ENCODE data around the gene PON1. TPM values are rescaled to one million over a fixed set of nuclear protein-coding genes. Genes with fewer than 3 reads are reported as not detected.

PON1 gene
- total RNA-seq, 2 donors from 2014 or later, result not detected

- no peak for DNase-seq (ENCODE audit: low spot score)
- no peaks in the 10 kb centered on the region for H3K4me1 ChIP-seq
- H3K27ac ChIP-seq, result no peak overlapping the region
- H3K9me3 ChIP-seq, result no peaks in the 10 kb centered on the region
- H3K36me3 ChIP-seq, result peaks cover 4% of the 10 kb centered on the region
- no peaks in the 10 kb centered on the region for H3K27me3 ChIP-seq
- TF ChIP-seq CTCF (IDR thresholded peaks at IDR 0.05), result no peak
- no peak overlapping the region for H3K4me3 ChIP-seq
Measured at GRCh38 chr7:95290166-95290830, 34.0 kb downstream of the PON1 start.

GRCh38 chr7:95286096-95286495 is 38.2 kb downstream of the PON1 start:
- DNase-seq (ENCODE audit: low spot score), result no peak
- Histone ChIP-seq H3K36me3 (peaks cover 4% of the 10 kb centered on the region), H3K4me3 (no peak overlapping the region), H3K9me3 (no peaks in the 10 kb centered on the region), H3K4me1 (no peaks in the 10 kb centered on the region), H3K27ac (no peak overlapping the region), H3K27me3 (no peaks in the 10 kb centered on the region)
- no peak for TF ChIP-seq CTCF (IDR thresholded peaks at IDR 0.05)

- H3K27me3 ChIP-seq, result no peaks in the 10 kb centered on the region
- no peak overlapping the region for H3K27ac ChIP-seq
- DNase-seq (ENCODE audit: low spot score), result no peak
- TF ChIP-seq CTCF (IDR thresholded peaks at IDR 0.05), result no peak
- no peaks in the 10 kb centered on the region for H3K36me3 ChIP-seq
- H3K4me3 ChIP-seq, result no peak overlapping the region
- H3K4me1 ChIP-seq, result no peaks in the 10 kb centered on the region
- no peaks in the 10 kb centered on the region for H3K9me3 ChIP-seq
Measured at GRCh38 chr7:95279417-95279816, 44.9 kb downstream of the PON1 start.

- DNase-seq (ENCODE audit: low spot score), result no peak
- TF ChIP-seq CTCF (IDR thresholded peaks at IDR 0.05), result no peak
Measured at GRCh38 chr7:95276114-95276513, 48.2 kb downstream of the PON1 start.

GRCh38 chr7:95269640-95270039 is 54.7 kb downstream of the PON1 start:
- DNase-seq (ENCODE audit: low spot score), result no peak
- no peak for TF ChIP-seq CTCF (IDR thresholded peaks at IDR 0.05)
- Histone ChIP-seq H3K4me3 (no peak overlapping the region), H3K36me3 (no peaks in the 10 kb centered on the region), H3K27ac (no peak overlapping the region), H3K27me3 (no peaks in the 10 kb centered on the region), H3K4me1 (no peaks in the 10 kb centered on the region), H3K9me3 (no peaks in the 10 kb centered on the region)

More at GRCh38 chr7:95276114-95276513, 48.2 kb downstream of the PON1 start:
- Histone ChIP-seq H3K36me3 (no peaks in the 10 kb centered on the region), H3K9me3 (no peaks in the 10 kb centered on the region), H3K4me1 (no peaks in the 10 kb centered on the region), H3K27me3 (no peaks in the 10 kb centered on the region), H3K4me3 (no peak overlapping the region), H3K27ac (no peak overlapping the region)

- H3K27me3 ChIP-seq, result no peaks in the 10 kb centered on the region
- H3K4me3 ChIP-seq, result no peak overlapping the region
- no peak for DNase-seq (ENCODE audit: low spot score)
- H3K9me3 ChIP-seq, result no peaks in the 10 kb centered on the region
- H3K27ac ChIP-seq, result no peak overlapping the region
- no peaks in the 10 kb centered on the region for H3K36me3 ChIP-seq
- H3K4me1 ChIP-seq, result no peaks in the 10 kb centered on the region
- no peak for TF ChIP-seq CTCF (IDR thresholded peaks at IDR 0.05)
Measured at GRCh38 chr7:95267754-95268153, 56.6 kb downstream of the PON1 start.

Data from right atrium auricular region (tissue), 2 donors.